GM21360 (cell line): ENCODE data around the gene LRRC4C.

Source experiments
- ATAC-seq: cut with Tn5 transposase; IDR thresholded peaks from one replicate; pipeline ENCODE4 v1.9.1; 2021; ENCODE audit warnings: mild to moderate bottlenecking, moderate library complexity; ENCODE audit not compliant: unreplicated experiment

LRRC4C gene

GRCh38 chr11:40732132-40732531 is 727.3 kb downstream of the LRRC4C start:
- ATAC-seq: no peak

- no peak for ATAC-seq
Observed at GRCh38 chr11:40722179-40722795, 737.2 kb downstream of the LRRC4C start.

- no peak for ATAC-seq
Observed at GRCh38 chr11:40716344-40717130, 742.9 kb downstream of the LRRC4C start.

DNA sequence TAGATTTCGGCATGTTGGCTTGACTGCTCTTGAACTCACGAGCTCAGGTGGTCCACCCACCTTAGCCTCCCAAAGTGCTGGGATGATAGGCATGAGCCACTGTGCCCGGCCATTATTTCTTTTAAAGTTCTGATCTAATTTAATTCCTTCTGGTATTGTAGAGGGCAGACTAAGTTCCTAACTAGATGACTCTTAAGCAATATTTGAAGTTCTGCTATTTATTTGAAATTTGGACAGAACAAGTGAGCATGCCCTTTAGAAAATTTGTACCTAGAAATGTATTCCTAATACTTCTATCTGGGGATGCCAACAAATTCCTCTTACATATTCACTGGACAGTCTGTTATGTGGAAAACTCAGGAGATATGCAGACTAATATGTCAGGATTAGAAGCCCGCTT is 746.4 kb downstream of the LRRC4C start:
- no peak for ATAC-seq

- no peak for ATAC-seq
Observed at GRCh38 chr11:40701027-40701426, 758.4 kb downstream of the LRRC4C start.

GRCh38 chr11:40689823-40690222 is 769.6 kb downstream of the LRRC4C start:
- ATAC-seq: no peak

DNA sequence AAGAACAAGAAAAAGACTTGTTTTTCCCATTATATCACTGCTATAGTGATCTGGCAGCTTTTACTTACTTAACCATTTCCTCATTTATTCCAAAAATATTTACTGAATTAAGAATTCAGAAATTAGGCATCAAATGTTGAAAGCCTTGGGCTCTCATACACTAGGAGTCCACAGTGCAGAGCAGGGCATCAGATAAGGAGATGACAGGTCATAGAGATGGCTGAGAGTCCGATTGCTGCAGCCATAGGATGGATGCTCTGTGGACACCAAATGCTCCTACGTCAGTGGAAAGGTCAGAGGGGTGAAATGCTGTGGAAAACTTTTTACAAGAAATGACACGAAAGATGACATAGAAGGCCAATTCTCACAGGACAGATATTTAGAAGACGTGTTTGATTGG is 771.1 kb downstream of the LRRC4C start:
- ATAC-seq: no peak

- ATAC-seq: no peak
Observed at GRCh38 chr11:40686765-40687164, 772.7 kb downstream of the LRRC4C start.

- ATAC-seq: no peak
Observed at GRCh38 chr11:40683010-40683409, 776.4 kb downstream of the LRRC4C start.

- ATAC-seq: no peak
Observed at GRCh38 chr11:40679276-40679675, 780.2 kb downstream of the LRRC4C start.

DNA sequence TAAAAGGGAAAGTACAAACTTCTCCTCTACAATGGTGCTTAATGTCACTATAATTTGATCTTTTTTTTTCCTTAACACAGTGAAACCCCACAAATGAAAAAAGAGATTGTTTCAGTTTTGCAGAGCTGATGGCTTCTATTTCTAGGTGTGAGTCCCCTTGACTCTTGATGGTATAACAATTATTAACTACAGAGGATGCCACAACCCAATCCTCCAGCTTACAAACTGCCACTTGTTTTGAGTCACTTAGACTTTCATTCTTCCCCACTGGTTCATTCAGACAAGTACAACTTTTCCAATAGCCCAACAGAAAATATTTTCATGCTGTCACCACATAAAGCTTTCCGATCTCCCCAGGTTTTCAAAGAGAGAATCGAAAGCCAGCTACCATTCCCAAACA is 812.2 kb downstream of the LRRC4C start:
- no peak for ATAC-seq

DNA sequence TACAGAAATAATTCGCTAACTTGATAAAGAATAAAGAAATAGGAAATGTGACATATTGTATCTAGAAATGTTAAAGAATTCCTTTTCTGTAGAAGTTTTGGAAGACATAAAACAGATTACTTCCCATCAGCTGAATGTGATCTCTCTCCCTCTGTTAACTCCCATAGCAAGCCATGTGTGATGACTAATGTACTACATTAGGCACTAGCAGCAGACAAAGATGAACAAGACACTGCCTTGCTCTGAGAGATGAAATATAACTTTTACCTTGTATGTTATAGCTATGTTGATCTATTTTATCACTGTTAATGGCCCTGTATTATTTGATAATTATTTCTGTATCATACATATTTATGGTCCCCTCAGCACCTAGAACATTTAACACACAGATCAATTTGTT is 817.2 kb downstream of the LRRC4C start:
- no peak for ATAC-seq

GRCh38 chr11:40619654-40620053 is 839.8 kb downstream of the LRRC4C start:
- ATAC-seq: no peak

DNA sequence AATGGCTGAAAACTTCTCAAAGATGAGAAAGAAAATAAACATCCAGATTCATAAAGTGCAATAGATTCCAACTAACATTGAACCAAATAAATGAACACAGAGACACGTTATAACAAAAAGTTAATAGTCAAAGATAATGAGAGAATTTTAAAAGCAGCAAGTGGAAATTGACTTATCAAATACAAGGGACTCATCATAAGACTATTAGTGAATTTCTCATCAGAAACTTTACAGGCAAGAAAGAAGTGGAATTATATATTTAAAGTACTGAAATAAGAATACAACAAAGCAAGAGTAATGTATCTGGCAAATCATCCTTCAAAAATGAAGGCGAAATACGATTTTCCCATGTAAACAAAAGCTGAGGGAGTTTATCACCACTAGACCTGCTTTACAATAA is 852.7 kb downstream of the LRRC4C start:
- ATAC-seq: no peak

- no peak for ATAC-seq
Observed at GRCh38 chr11:40602866-40603552, 856.4 kb downstream of the LRRC4C start.

DNA sequence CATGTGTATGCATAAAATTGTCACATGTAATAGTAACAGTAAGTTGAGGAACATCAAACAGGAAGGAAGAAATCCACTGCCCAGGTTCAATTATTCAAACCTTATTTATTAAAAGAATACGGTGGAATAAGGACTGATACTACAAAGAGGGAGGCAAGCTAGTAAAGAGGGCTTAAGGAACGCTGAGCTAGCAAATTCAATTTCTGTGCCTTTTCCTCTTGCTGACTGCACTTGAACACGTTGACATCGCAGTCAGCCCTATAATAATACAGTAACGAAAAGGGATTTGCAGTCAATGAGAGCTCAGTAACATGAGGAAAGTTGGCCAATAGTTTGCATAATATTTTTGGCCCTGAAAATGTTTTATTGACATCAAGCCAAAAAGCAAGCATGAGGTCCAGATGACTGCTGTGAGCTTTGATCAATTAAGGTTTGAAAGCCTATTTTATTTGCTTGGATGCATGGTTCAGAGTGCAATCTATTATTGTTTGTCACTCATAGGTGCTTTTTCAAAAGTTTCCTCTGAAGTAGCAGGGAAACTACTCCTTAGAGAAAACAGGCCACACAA is 861.8 kb downstream of the LRRC4C start:
- no peak for ATAC-seq

DNA sequence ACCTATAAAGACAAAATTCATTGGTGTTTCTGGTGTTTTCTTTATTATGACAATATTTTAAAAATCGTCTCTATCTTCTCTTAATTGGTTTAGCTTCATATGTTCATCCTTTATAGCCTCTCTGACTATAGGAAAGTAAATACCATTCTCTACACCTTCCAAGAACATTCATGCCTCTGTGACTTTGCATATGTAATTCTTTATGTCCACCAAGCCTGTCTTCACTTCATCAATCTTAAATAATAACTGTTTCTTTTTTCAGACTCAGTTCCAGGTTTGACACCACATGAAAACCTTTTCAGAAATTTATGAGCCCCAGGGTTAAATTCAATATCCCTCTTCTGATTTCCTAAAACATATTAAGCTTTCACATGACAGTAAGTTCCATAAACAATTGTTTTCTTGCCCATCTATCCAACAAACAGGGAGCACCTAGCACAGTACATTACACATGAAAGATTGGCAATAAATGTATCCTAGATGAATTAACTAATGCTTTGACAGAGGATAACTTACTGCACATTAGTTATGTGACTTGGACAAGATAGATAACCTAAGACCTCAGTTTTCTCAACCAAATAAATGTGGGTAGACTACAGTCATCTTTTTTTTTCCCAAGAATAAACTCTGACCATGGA is 886.1 kb downstream of the LRRC4C start:
- ATAC-seq: no peak

DNA sequence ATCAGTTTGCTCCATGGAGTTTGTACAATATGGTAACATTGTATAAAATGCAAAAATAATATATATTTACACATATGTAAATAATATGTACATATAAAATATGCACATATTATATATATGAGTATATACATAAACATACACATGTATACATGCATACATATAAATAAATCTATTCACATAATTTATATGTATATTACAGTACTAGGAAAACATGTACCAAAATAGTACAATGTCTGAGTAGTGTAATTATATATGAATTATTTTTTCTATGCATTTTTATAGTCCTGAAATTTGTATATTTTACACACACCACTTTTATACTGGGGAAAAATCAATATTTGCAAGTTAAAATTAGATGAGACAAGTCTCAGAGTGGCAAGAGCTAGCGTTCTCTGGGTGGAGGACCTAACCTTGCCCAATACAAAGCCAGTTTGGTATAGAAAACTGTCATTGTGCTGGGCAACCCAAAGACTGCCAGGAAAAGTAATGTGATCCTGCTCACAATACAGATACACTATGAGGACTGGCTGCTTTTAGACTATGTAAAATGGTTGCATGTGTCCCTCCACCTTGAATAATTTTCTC is 889.4 kb downstream of the LRRC4C start:
- ATAC-seq: no peak

DNA sequence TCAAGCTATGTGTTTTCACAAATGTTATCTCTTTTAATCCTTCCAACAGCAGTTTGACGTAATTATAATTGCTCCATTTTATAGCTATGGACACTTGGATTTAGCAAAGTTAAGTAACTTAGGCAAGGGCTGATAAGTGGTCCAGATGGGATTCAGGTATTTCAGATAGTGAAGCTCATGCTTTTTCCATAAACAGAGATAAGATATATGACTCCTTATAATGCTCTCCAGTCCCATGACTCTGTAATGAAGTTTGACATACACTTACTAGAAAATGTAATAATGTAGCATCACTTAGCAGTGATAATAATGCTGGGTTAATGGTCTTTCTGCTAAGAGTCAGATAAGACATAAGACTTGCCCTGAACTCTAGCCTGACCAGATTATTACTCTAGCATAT is 892.1 kb downstream of the LRRC4C start:
- no peak for ATAC-seq

DNA sequence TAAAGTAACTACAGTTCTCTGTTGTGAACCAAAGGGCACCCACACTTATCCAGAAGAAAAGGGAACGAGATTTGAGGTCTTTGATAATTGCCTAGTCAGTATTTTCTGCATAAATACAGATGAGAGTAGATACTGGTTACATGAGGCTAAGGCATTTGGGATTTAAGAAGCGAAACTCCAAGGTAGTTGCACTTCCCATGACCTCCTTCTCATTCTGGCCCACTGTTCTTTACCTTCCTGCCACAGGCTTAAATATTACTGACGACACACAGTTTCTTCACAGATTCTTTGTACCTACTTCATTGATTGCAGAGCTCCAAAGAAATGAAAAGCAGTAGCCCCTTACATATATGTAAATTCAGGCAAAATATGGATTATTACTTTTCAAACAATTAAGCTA is 915.3 kb downstream of the LRRC4C start:
- no peak for ATAC-seq

GRCh38 chr11:40542821-40543220 is 916.6 kb downstream of the LRRC4C start:
- no peak for ATAC-seq
